ENCODE data around the gene PTGDR2.

Gene PTGDR2

DNA sequence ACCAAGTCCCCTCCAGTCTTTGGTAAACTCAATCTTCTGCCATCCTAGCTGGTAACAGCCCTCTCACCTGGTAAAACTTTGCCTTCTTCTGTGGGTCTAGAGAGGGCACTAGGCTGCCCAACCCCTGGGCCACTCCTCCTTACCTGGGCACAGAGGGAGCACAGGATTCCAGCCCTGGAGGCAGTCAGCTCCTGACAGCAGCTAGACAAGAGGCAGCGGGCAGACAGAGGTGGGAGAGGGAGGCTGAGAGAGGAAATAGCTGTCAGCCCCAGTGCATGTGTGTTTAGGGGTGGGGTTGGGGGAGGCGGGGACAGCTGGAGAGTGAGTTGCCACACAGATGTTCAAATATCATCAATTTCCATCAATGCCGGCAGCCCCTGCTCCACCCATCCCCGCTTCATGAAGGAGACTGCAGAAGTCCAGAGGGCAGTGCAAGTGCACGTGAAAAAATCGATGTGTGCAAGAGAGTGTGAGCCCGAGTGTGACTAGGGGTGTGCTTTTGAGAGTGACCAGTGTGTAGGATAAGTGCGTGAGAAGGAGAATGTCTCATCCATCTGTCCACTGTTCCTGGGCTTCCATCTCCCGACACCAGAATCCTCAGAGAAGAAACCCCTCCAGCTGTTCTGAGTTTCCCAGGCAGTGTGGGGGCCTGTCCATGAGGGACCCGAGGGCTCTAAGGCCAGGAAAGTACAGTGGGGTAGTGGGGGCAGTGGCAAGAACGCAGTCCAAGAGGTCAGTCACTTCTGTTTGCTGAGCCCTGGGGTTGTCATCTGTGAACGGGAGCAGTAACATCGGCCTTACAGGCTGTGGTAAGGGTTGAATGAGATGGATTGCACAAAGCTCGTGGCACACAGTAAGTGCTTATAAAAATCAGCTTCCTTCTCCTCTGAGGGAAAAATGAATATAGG is at the start of gene PTGDR2:
Gene PTGDR2, minus strand, starts transcription at position 225 of the 908 bp plus-strand sequence. CDS start 2,228 bp downstream, outside the sequence.
- DNase-seq: no peak

DNA sequence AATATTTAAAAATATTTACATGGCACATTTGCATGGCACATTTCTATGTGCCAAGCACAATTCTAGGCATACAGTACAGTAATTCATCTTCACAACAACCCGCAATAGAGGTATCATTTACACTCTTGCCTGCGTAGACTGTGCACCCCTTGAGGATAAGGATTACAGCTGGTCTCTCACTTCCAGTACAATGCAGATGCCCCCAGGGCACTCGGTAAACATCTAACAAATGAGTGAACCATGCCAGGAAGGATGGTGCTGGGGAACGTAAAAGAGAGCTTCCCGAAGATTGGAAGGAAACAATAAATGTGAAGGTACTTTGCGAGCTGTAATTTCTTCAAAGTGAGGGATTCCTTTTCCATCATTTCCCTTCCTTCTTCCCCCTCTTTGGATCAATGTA is 49.3 kb upstream of the PTGDR2 start:
- no peak for DNase-seq

DNA sequence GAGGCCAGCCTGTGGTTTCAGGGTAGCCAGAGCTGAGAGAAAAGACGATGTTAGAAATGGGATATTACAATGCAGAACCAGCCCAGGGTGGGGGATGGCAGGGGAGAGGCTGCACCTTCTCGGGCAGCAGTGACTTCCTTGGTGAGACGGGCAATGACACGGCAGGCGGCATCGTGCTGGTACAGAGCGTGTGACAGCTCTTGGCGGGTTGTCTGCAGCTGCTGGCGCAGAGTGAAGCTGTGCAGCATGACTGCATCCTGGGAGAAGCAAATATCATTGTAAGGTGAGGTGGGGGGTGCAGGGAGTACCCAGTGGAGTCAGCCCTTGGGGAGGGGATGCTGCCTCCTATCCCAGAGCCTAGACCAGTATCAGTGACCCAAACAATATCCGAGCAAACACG is 46.9 kb upstream of the PTGDR2 start:
- DNase-seq: no peak

DNA sequence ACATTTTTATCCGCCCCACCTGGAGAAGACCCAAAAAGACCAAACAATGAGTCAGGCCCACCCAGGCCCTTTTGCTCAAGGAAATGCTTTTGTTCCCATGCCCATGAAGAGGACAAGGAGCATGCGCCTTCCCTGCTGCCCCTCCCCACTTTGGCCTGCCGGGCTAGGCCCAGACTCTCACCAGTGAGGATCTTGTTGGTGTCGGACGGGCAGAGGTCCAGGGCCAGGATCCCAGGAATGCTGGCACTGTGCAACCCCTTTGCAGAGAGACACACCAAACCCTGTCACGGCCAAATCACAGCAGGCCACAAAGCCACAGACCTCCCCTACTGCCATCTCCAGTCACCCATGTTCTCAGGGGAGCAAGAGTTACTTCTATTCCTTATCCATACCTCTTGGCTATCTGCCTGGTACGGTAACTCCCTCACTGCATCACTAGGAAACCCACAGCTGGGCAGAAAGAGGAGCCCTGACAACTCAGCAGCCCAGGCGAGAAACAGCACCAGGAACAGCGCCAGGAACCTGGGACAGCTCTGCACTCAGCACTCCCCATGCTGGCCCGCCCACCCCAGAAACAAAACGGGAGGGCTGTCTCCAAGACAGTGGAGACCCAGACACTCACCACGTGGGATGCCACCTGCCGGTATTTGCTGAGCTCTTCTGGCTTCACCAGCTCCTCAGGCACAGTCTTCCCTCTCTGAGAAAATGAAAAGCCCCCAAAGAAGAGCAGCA is 45.1 kb upstream of the PTGDR2 start:
- no peak for DNase-seq

DNA sequence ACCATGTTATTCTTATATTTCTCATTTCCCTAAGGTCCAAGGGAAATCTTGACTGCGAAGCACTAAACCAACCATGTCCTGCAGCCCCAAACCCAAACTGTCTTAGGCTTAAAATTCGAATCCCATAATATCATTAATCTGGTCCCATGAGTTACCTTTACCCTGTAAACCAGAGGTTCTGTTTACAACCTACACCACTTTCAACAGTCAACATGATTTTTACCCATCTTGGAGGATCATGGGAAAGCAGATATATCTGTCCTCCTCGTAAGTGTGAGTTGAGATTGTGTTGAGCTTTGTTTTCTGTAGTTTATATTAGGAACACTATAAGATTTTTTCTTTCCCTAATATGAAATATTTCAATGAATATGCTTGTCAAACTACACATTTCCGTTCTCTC is 44.2 kb upstream of the PTGDR2 start:
- DNase-seq: no peak

DNA sequence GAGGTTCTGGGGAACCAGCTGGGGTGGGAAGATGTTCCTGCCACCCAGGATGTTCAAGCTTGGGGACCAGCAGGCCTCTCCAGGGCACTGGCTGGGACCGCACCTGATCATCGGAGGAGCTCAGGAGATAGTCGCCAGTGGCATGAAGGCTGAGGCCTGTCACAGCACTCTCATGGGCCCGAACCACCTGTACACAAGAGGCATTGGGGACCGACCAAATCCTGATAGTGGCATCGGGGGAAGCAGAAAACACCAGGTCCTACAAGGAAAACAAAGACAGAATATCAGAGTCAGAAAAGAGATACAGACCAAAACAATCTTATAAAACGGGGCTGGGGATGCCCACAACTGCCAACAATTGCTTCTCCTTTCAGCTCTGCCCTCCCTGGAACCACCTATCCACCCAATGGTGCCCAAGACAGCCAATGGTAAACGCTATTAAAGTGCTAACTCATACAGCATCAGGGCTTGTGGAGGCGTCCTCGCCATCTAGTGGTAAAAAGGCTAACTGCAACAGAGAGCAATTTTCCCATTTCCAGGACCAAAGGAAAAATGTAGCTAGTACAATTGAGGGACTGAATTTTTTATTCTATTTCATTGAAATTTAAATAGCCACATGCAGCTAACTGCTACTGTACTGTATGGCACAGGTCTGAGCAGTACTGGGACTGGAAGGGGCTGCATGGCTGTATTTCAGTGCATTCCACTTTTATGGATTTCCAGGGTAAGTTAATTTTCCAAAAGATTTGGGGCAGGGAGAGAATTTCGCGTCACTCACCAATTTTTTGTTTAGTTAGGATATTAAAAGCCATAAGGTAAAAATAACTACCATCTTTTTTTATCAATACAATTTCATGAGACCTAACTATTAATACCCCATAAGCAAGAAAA is 43.5 kb upstream of the PTGDR2 start:
- DNase-seq: no peak

DNA sequence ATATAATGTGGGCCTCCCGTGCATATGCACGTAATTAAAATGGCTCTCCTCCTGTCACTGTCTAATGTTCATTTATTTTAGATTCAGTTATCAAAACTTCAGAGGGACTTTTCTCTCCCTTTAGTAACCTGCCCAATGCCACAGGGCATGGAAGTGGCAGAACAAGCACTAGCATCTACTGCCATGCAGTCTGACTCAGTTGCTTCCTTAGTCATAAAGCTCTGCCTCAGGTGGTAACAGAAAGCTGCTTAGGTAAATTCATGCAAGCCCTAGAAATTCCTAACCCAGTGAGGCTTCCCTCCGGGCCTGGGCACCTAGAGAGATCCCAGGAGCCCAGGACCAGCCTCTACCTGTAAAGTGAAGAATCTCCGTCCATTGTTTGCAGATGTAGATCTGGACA is 41.7 kb upstream of the PTGDR2 start:
- no peak for DNase-seq

DNA sequence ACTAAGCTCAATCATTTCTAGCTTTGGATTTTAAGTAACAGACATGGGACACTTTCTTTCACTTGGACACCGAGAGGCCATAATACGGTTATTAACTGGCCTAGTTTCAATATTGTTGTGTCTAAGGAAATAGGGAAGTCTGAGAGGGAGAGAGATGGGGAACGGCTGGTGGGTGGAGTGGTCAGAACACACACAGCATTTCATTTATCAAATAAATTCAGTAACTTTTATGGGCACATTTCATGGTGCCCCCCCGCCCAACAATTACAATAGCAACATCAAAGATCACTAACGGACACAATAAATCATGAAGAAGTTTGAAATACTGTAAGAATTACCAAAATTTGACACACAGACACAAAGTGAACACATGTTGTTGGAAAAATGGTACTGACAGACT is 39.9 kb upstream of the PTGDR2 start:
- DNase-seq: no peak

DNA sequence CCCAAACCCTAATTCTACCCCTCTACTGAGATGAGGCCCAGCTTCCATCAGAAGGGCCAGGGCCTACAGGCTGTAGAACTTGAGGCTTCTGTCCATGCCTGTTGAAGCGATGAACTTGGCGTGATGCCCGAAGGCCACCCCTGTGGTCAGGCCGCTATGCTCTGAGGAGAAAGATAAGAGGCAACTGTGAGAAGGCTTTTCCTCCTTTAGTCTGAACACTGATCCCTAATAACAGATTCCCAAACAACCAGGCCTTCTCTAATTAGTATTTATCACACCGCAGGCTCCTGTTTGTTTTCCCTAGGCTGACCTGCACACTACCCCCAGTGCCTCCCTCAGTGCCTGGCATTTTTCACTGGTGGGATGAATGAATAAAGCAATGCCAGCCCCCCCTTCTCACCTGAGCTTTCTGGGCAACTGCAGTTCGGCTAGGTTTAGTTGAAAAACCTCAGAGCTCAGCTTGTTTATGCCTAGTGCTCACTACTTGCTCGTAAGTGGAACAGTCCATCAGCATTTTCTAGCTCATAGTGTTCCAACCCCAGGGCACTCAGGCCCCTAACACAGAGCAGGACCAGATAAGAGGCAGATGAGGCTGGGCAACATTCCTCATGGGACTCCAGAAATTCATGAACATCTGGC is 35.5 kb upstream of the PTGDR2 start:
- DNase-seq: no peak

DNA sequence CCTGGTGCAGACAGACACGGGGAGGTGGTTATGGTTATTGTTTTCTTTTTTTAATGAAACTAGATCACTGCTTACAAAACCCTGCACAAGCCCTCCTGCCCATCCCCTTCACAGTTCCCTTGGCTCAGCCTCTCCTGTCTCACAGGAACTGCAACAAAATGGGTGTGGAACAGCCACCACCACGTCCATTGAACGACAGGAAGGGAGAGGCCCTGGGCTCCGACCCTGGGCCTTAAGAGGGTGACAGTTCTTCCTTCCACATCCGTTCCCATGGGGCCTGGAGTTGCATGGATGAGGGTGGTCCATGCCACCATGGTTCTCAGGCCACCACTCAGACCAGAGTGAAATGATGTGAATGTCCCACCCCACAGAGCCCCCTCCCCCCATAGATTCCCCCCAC is 34.9 kb upstream of the PTGDR2 start:
- DNase-seq: no peak

DNA sequence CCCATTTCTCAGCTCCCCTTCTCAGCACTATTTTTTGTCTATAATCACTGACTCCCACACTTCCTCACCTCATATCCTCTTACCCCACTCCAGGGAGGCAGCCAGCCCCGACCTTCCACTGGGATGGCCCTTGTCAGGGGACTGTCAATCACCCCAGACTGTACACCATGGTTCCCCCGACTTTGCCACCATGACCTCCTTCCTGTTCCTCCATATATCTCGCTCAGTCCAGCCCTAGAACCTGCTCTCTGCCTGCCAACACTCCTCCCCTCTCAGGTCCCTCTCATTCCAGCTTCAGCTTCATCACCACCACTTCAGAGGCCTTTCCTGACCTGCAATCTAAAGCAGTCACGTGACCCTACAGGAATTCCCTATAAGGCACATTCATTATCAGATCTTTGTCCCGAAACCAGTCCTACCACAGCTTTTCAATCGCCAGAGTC is 34.1 kb upstream of the PTGDR2 start:
- no peak for DNase-seq

DNA sequence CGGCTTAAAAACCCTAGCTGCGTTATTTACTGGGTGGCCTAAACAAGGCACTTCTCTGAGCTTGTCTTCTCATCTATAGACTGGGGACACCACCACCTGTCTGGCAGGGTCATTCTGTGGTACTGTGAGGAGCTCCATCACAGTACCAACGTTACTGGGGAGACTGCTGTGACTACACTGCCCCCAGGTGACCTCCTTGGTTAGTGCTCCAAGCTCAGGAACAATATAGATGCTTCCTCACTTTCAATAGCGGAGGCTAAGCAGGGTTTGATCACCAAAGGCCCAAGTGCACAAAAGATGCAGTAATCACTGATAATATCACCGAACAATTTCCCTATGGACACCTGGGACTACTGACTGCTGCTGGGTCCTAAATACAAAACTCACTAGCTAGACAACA is 31.8 kb upstream of the PTGDR2 start:
- no peak for DNase-seq

DNA sequence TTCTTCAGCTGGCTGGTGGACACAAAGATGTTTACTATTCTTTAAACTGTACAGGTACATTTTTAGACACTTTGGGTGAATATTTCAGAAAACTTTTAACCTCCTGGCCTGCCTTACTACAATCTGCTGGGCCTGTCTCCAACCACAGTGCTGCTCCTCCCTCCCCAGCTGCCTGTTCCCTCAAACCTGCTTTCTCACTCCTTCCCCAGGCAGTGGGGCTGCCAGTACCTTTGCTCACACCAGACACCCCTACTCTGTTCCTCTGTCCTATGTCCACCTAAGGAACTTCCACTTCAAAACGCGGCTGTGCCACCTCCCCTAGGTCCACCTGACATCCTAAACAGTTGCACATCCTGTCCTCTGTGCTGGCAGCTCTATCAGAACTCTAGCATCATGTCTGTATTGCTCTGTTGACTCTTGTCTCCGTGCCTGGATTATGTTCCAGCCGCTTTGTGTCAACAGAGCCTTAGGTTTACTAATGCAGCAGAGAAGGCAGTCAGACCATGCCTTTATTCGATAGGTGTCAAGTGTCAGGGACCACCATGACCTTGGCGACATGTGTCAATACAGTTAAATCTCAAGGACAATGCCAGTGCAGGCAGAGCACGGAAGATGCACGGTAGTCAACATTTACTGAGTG is 25.0 kb upstream of the PTGDR2 start:
- no peak for DNase-seq

DNA sequence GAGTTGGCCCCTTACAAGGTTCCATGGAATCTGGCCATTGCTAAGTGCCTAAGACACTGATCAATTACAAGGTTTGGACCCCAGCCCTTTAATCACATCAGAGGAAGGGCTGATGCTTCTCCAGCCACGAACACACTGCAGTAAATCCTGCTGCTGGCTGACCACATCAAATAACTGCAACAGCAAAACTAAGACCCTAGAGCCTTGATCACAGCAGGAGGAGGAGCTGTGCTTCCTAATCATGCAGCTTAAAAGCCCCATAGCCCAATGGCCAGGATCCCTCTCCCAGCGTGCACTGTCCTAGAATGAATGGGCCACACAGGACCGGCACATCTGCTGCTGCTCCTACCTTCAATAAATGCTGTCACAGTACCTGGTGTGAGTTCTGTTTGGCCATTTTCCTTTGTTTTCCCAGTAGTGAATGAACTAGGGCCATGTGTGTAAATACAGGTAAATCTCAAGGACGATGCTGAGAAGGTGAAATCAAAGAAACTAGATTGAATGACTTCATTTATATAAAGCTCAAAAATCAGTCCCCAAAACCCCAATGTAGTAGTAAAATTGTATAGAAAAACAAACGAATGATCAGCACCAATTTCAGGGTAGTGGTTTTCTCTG is 24.3 kb upstream of the PTGDR2 start:
- DNase-seq: no peak

DNA sequence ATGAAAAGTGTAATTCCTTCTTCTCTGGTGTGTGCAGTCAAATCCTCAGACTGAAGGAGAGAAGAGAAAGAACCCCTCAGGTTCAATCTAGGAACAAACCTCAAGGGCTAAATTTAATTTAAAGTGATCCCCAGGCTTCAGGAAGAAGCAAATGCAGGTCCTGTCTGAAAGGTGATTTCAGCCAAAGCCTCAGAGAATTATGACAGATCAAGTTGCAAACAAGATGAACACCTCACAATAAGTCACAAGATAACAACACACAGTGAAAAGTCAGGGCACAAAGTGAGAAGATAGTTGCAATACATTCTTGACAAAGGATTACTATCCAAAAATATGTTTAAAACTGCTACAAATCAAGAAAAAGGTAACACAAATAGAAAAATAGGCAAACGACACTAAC is 23.4 kb upstream of the PTGDR2 start:
- DNase-seq: no peak

DNA sequence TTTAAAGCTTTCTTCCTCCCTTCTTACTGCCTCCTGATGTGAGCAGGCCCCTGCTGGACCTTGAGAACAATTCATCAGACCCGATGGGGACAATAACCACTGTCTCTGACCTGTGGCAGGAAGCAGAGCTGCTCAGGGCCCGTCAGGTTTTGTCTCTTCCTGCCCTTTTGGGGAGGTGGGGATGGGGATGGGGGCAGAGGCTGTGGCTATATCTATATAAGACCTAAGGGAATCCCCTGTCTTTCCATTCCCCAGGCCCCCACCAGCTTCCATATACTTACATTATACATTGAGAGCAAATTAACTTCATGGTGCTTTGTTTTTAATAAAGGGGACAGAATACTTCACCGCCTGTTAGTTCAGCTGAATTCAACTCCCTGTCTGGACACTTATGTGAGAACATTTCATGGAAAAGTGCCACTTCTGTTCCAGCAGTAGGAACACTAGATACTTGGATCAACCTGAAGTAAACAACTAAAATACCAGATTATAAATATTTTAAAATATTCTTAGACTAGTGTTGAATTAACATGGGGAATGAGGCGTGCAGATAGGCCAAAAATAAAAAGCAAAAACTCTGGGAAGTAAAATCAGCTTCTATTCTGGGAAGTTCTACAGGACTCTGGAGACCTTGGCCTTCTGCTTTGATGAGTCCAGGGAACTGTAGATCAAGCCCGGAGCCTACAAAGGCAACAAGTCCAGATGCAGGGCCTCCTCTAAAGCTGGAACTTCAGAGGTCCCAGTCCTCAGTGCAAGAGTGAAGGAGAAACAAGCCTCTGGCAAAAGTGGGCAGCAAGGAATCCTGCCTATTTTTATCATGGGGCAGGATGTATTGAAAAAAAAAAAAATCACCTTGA is 22.7 kb upstream of the PTGDR2 start:
- no peak for DNase-seq

DNA sequence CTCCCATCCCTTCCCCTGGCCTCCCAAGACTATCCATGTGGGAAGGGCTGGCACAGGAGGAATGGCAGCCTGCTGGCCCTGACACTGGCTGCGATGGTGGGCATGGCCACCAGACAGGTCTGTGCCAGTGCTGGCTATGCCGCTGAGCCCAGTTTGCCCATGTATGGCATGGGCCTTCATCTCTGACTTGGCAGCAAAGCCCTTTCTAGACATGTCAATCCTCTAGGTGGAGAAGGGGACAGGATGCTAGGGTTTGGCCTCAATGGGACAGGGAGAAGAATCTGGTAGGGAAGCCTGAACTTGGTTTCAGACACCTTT is 20.4 kb upstream of the PTGDR2 start:
- DNase-seq: no peak

DNA sequence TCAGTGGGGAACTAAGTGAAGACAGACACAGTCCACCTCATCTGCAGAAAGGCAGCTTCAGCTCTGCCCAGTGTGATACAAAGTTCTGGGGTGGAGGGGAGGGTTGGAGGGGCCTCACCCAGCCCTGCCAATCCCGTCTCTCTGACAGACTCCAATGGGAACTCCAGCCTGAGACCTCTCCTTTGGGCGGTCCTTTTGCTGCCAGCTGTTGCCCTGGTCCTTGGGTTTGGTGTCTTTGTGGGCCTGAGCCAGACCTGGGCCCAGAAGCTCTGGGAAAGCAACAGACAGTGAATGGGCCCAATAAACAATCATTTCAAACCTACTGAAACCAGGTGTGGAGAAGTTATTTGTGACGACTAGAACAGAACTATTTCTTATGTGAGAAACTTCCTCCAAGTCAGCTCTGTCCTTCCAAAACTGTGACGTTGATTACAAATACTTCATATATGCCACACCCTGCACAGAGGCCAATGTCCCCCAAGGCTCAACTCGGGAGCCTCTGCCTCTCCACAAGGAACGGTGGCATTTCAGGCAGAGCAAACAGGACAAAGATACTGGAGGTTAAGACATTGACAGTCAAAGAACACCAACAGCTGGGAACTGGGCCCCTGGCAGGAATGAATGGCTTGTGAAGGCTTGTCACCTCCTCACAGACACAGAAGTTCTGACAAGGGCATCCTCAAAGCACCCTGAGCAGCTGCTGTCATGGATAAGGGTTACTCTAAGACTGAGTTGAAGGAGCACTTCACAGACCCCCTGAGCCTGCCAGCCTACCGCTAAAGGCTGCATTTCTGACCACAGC is 19.8 kb upstream of the PTGDR2 start:
- no peak for DNase-seq

DNA sequence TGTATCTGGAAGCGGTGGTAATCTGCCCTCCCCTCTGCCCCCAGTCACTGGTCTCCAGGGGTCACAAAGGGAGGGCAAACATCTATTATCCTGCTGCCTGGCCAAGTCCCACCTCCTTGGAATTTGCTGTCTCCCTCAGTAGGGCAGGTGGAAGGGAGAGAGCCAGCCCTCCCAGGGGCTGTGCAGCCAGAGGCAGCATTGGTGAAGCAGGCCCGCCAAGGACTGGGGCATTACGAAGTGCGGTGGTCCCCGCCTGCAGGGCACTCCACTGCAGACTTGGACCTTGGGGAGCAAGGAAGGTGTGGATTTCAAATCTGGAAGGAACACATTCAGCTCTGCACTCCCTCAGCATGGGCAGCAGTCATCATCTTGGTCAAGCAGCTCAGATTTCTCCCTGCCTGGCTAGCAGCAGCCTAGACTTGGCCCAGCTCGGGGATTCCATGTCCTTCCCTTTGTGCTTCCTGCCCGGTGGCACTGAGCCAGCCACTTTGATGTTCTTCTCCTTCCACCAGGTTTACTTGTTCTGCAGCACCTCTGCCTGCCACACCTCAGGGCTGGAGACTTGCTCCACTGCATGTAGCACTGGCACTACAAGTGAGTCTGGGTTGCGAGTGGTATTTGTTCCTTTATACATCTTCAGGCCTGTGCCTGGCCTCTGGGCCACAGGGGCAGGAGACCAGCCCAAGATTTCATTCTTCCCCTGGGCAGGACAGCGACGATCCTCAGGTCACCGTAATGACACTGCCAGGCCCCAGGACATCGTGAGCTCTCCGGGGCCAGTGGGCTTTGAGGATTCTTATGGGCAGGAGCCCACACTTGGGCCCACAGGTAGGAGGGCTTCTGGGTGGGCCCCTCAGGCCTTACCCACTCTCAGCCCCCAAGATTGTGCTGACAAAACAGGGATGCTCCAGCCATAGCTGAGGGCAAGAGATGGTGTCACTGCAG is 18.9 kb upstream of the PTGDR2 start:
- no peak for DNase-seq
